ENCODE results near the gene CENPL.
"Not testable (repeated sequence)": the region's sequence is repeated elsewhere in the genome, so short reads cannot be mapped to it uniquely, and the experiment has no call there.

The CENPL gene

DNA sequence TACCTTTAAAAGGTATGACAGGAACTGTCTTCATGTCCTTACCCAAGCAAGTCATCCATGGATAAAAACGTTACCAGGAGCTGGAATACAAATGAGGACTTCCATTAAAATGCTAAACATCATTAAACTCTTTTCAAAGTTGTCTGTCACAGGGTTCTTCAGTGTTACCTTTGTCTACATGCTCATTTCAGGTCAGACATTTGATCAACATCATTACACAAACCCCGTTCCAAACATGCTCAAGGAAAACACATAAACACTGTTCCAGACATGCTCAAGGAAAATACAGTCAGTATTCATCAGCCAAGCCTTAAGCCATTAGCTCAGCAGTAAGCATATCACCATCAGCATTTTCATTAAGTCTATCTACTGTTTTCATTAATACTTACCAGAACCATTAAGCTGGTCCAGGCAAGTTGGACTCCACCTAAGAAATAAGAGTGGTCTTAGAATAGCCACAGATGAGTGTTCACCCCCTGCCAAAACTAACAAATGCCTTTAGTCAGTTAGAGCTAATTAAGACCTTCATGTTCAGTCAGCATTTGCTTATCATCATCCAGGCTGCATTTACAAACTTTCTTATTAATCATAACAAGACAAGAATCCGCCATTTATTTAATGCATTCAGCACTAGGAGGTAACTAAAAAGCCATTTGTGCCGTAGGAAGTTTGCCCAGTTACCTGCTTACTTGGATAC, 40.9 kb upstream of the CENPL start:
- Histone ChIP-seq H3K36me3 (replicated peaks) (peaks cover 53% of the 10 kb centered on the region), H3K27me3 (replicated peaks) (no peaks in the 10 kb centered on the region), H3K27ac (peak overlapping the region; percentile 17), H3K4me3 (ENCODE audit: low read depth, low read length) (peak overlapping the region; percentile 95)
- in situ Hi-C loops (cut with HindIII; ENCODE audit: low pct_ligation_motif_present, low sequenced_read_pairs) = no loop called here
- TF ChIP-seq CTCF (IDR thresholded peaks at IDR 0.05; ENCODE audit: low read depth, low read length, missing control alignments) = no peak
- DNase-seq = no peak

DNA sequence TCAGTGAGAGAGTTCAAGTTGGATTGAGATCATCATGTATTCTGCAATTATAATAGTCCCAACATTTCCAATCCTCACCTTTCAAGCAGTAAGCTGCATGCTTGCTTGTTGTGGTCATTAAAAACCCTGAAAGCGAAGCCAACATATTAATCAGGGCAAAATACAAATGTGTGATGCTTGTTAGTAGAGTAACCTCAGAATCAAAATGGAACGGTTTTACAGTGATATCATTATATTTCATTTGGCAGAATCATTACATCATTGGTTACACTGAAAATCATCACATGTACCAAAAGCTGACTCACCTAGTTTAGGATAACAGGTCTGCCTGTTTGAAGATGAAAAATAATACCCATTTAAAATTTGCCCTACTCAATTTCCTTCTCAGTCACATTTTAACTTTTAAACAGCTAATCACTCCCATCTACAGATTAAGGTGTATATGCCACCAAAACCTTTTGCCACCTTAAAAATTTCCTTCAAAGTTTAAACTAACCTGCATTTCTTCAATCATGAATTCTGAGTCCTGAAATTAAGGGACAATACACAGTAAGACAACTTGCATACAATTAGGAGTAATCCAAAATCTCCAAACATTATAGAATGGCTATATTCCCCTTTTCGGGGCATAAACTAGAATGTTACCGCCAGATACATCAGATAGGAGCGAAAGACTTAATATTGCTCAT, 39.6 kb upstream of the CENPL start:
- Histone ChIP-seq H3K27ac (peak overlapping the region; percentile 18), H3K36me3 (replicated peaks) (peaks cover 53% of the 10 kb centered on the region), H3K27me3 (replicated peaks) (no peaks in the 10 kb centered on the region), H3K4me3 (ENCODE audit: low read depth, low read length) (peak overlapping the region; percentile 95)
- in situ Hi-C loops (cut with HindIII; ENCODE audit: low pct_ligation_motif_present, low sequenced_read_pairs) = no loop called here
- no peak for TF ChIP-seq CTCF (IDR thresholded peaks at IDR 0.05; ENCODE audit: low read depth, low read length, missing control alignments)
- no peak for DNase-seq

DNA sequence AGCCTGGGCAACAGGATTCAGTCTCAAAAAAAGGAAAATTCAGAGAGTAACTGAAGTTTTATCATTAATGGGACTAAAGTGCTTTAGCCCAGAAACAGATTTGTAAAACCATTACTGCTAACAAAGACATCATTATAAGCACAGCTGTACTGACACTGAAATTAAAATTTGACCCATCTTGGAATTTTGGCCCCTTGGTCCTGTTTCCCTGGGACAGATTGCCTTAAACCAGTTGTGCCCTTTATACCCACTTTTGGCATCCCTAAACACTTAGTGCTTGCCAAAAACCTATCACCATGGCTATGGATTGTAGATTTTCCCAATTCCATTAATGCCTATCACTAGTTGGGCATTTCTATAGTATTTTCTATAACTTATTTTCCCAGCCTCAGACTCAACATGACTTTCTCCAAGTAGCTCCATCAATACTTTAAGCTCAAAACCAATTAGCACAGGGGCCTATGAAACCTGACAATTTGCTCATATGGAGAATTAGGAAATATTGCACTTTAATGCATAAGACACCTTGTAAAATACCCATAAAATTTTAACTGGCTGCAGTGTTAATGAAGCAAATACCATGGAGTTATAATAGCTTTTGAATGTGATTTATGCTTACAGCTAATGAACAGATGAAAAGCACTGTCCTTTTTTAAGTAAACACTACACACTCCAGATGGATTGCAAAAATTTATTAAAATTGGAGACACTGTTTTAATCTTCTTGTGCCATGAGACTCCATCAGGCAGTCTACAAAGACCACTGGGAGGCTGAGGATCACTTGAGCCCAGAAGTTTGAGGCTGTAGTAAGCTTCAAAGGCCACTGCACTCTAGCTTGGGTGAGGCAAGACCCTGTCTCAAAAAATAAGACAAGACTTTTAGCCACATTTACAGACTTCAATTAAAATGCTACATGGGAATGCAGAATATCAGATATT, 38.8 kb upstream of the CENPL start:
- no peak for TF ChIP-seq CTCF (IDR thresholded peaks at IDR 0.05; ENCODE audit: low read depth, low read length, missing control alignments)
- in situ Hi-C loops (cut with HindIII; ENCODE audit: low pct_ligation_motif_present, low sequenced_read_pairs) = no loop called here
- Histone ChIP-seq H3K27ac (peak overlapping the region; percentile 18), H3K4me3 (ENCODE audit: low read depth, low read length) (peak overlapping the region; percentile 2), H3K36me3 (replicated peaks) (peaks cover 56% of the 10 kb centered on the region), H3K27me3 (replicated peaks) (no peaks in the 10 kb centered on the region)
- DNase-seq = no peak

DNA sequence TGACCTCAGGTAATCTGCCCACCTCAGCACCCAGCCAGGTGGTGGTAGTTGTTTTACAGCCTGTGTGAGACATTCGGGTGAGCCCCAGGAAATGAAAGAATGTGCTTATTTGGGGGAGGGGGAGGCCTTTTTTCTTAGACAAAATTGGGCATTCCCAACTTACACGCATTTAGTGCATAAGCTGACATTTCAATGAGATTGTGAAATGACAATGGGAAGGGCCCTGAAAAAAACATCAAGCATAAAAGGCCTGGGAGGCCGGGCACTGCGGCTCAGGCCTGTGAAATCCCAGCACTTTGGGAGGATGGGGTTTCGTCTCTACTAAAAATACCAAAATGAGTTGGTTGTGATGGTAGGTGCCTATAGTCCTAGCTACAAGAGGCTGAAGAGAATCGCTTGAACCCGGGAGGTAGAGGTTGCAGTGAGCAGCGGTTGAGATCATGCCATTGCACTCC, 38.1 kb upstream of the CENPL start:
- H3K27ac ChIP-seq = no peak overlapping the region

DNA sequence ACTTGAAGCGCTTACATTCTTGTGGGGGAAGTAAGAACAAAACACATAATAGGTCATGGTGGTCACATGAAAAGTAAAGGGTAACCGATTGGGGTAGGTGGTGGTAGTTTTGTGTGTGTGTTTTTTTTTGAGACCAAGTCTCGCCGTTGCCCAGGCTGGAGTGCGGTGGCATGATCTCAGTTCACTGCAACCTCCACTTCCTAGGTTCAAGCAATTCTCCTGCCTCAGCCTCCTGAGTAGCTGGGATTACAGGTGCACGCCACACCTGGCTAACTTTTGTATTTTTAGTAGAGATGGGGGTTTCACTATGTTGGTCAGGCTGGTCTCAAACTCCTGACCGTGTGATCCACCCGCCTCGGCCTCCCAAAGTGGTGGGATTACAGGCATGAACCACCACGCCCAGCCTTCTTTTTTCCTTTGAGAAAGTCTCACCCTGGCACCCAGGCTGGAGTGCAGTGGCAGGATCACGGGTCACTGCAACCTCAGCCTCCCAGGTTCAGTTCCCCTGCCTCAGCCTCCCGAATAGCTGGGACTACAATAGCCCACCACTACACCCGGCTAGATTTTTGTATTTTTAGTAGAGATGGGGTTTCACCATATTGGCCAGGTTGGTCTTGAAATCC, 37.6 kb upstream of the CENPL start:
- H3K4me3 ChIP-seq (ENCODE audit: low read depth, low read length); in situ Hi-C loops (cut with HindIII; ENCODE audit: low pct_ligation_motif_present, low sequenced_read_pairs); H3K27me3 ChIP-seq (replicated peaks); DNase-seq; H3K27ac ChIP-seq: not testable (repeated sequence)
- peaks cover 61% of the 10 kb centered on the region for H3K36me3 ChIP-seq (replicated peaks)

More for the DNA sequence above, 38.1 kb upstream of the CENPL start:
- no peak for TF ChIP-seq CTCF (IDR thresholded peaks at IDR 0.05; ENCODE audit: low read depth, low read length, missing control alignments)
- DNase-seq = no peak
- Histone ChIP-seq H3K36me3 (replicated peaks) (peaks cover 59% of the 10 kb centered on the region), H3K4me3 (ENCODE audit: low read depth, low read length) (no peak overlapping the region), H3K27me3 (replicated peaks) (no peaks in the 10 kb centered on the region)
- in situ Hi-C loops (cut with HindIII; ENCODE audit: low pct_ligation_motif_present, low sequenced_read_pairs) = no loop called here
